H9 (cell line): Measurements from ENCODE around the gene AMOTL1. TPM values are rescaled to one million over a fixed set of nuclear protein-coding genes. Genes with fewer than 3 reads are reported as not detected.

Experiments
- DNase-seq: peaks from one replicate; pipeline ENCODE4 v3.0.0-alpha.2; 2017
- H2AFZ ChIP-seq: one replicate; pipeline ENCODE4 v1.6.1; 2013; ENCODE audit warnings: mild to moderate bottlenecking, low read length, control low read depth, moderate library complexity
- H2AK5ac ChIP-seq: 2 replicates; pipeline ENCODE4 v1.6.1; 2013; ENCODE audit warnings: low read length, control low read depth, mixed read lengths; ENCODE audit not compliant: insufficient read length
- H2BK120ac ChIP-seq: one replicate; pipeline ENCODE4 v1.6.1; 2013; ENCODE audit warnings: low read depth, mild to moderate bottlenecking, low read length, control low read depth, inconsistent platforms; ENCODE audit not compliant: poor library complexity, severe bottlenecking
- H2BK12ac ChIP-seq: 2 replicates; pipeline ENCODE4 v1.6.1; 2013; ENCODE audit warnings: low read length, control low read depth, mixed read lengths, low read depth; ENCODE audit not compliant: insufficient read length
- H2BK15ac ChIP-seq: 2 replicates; pipeline ENCODE4 v1.6.1; 2013; ENCODE audit warnings: low read depth, low read length, control low read depth
- H2BK20ac ChIP-seq: one replicate; pipeline ENCODE4 v1.6.1; 2013; ENCODE audit warnings: low read depth, mild to moderate bottlenecking, low read length, control low read depth, inconsistent platforms; ENCODE audit not compliant: poor library complexity, severe bottlenecking
- H2BK5ac ChIP-seq: 2 replicates; pipeline ENCODE4 v1.6.1; 2013; ENCODE audit warnings: low read length, control low read depth, mixed read lengths; ENCODE audit not compliant: insufficient read length
- H3K14ac ChIP-seq: 2 replicates; pipeline ENCODE4 v1.6.1; 2013; ENCODE audit warnings: low read length, control low read depth; ENCODE audit not compliant: insufficient read depth
- H3K18ac ChIP-seq: 2 replicates; pipeline ENCODE4 v1.6.1; 2013; ENCODE audit warnings: low read depth, mild to moderate bottlenecking, mixed read lengths, low read length, control low read depth; ENCODE audit not compliant: insufficient read length
- H3K23ac ChIP-seq: 2 replicates; pipeline ENCODE4 v1.6.1; 2013; ENCODE audit warnings: low read length, control low read depth, mixed read lengths, low read depth; ENCODE audit not compliant: insufficient read length
- H3K23me2 ChIP-seq: 2 replicates; pipeline ENCODE4 v1.6.1; 2013; ENCODE audit warnings: low read depth, mild to moderate bottlenecking, mixed read lengths, low read length, control low read depth; ENCODE audit not compliant: insufficient read length, poor library complexity, severe bottlenecking
- H3K27ac ChIP-seq: 2 replicates; pipeline ENCODE4 v1.5.1; 2013; ENCODE audit warnings: low read length, control low read depth, mixed read lengths, low read depth; ENCODE audit not compliant: insufficient read length
- H3K27me3 ChIP-seq: 2 replicates; pipeline ENCODE4 v1.6.1; 2013; ENCODE audit warnings: low read length, control low read depth, inconsistent platforms; ENCODE audit not compliant: insufficient read depth
- H3K4ac ChIP-seq: 2 replicates; pipeline ENCODE4 v1.6.1; 2013; ENCODE audit warnings: low read depth, mild to moderate bottlenecking, control low read depth, inconsistent platforms, low read length, moderate library complexity
- H3K4me1 ChIP-seq: 2 replicates; pipeline ENCODE4 v1.6.1; 2013; ENCODE audit warnings: low read length, control low read depth, inconsistent platforms; ENCODE audit not compliant: insufficient read depth
- H3K4me2 ChIP-seq: 2 replicates; pipeline ENCODE4 v1.6.1; 2013; ENCODE audit warnings: low read length, control low read depth, mixed read lengths; ENCODE audit not compliant: insufficient read length, insufficient read depth
- H3K56ac ChIP-seq: 2 replicates; pipeline ENCODE4 v1.6.1; 2013; ENCODE audit warnings: low read depth, mild to moderate bottlenecking, mixed read lengths, low read length, control low read depth; ENCODE audit not compliant: insufficient read length
- H3K79me1 ChIP-seq: 2 replicates; pipeline ENCODE4 v1.6.1; 2013; ENCODE audit warnings: low read depth, mild to moderate bottlenecking, moderate library complexity, low read length, control low read depth, inconsistent platforms; ENCODE audit not compliant: insufficient read depth, poor library complexity, severe bottlenecking
- H3K79me2 ChIP-seq: 2 replicates; pipeline ENCODE4 v1.6.1; 2013; ENCODE audit warnings: low read length, control low read depth, inconsistent platforms; ENCODE audit not compliant: insufficient read depth
- H3K9ac ChIP-seq: 2 replicates; pipeline ENCODE4 v1.6.1; 2013; ENCODE audit warnings: low read length, control low read depth, mixed read lengths; ENCODE audit not compliant: insufficient read length; ENCODE audit errors: extremely low read depth
- H3K9me3 ChIP-seq: one replicate; pipeline ENCODE4 v1.6.1; 2013; ENCODE audit warnings: low read depth, low read length, inconsistent platforms; ENCODE audit not compliant: control insufficient read depth
- H3T11ph ChIP-seq: one replicate; pipeline ENCODE4 v1.6.1; 2013; ENCODE audit warnings: mild to moderate bottlenecking, low read length, control low read depth, inconsistent platforms
- H4K20me1 ChIP-seq: one replicate; pipeline ENCODE4 v1.6.1; 2013; ENCODE audit not compliant: control insufficient read depth, insufficient read length, insufficient read depth
- H4K5ac ChIP-seq: 2 replicates; pipeline ENCODE4 v1.6.1; 2013; ENCODE audit warnings: low read depth, mild to moderate bottlenecking, mixed read lengths, low read length, control low read depth; ENCODE audit not compliant: insufficient read length
- H4K8ac ChIP-seq: replicated peaks from 2 replicates; pipeline ENCODE4 v1.6.1; 2013; ENCODE audit warnings: low read length, control low read depth, mixed read lengths, low read depth; ENCODE audit not compliant: insufficient read length
- H4K91ac ChIP-seq: 2 replicates; pipeline ENCODE4 v1.6.1; 2013; ENCODE audit warnings: low read depth, mild to moderate bottlenecking, moderate library complexity, mixed read lengths, low read length, control low read depth; ENCODE audit not compliant: insufficient read length
- H3K27ac Mint-ChIP-seq, 3 experiments: 2 replicates in 2 of 3; 3 replicates in 1 of 3; pipeline ENCODE4 v1.8.0; 2020 to 2021; ENCODE audit warnings: mixed read lengths in 3 of 3, mild to moderate bottlenecking in 1 of 3, moderate library complexity in 1 of 3
- H3K27me3 Mint-ChIP-seq: 2 replicates; pipeline ENCODE4 v1.8.0; 2021; ENCODE audit warnings: low read depth, mild to moderate bottlenecking, moderate library complexity, mixed read lengths
- H3K36me3 Mint-ChIP-seq, 3 experiments: 2 replicates in 2 of 3; 3 replicates in 1 of 3; pipeline ENCODE4 v1.8.0; 2020 to 2021; ENCODE audit warnings: low read depth in 3 of 3, mixed read lengths in 3 of 3; ENCODE audit not compliant: insufficient read depth in 1 of 3
- H3K4me1 Mint-ChIP-seq, 2 experiments: 2 replicates each; pipeline ENCODE4 v1.8.0; 2020; ENCODE audit warnings: mixed read lengths in 2 of 2
- H3K4me3 Mint-ChIP-seq, 2 experiments: 2 replicates in 1 of 2; 3 replicates in 1 of 2; pipeline ENCODE4 v1.8.0; 2020 to 2021; ENCODE audit warnings: mild to moderate bottlenecking in 2 of 2, mixed read lengths in 2 of 2, moderate library complexity in 1 of 2
- H3K9me3 Mint-ChIP-seq, 2 experiments: 2 replicates in 1 of 2; 3 replicates in 1 of 2; pipeline ENCODE4 v1.8.0; 2020; ENCODE audit warnings: mild to moderate bottlenecking in 2 of 2, mixed read lengths in 2 of 2, moderate library complexity in 1 of 2
- WGBS: extraction: QIAGEN DNeasy Blood & Tissue Kit; methylation state at CpG from one replicate; pipeline ENCODE4 v1.1.7; 2013; ENCODE audit warnings: missing lambda C conversion rate, low lambda C conversion rate, mixed read lengths; ENCODE audit not compliant: insufficient read length; ENCODE audit errors: extremely low coverage; 5-methylcytosine and 5-hydroxymethylcytosine counted together
- total RNA-seq: library from RNA; stranded (reverse); gene quantifications from 2 replicates; pipeline ENCODE4 v1.2.1, GENCODE V29; 2021
- TF ChIP-seq, protein P1 (sequence below): fragments of 200-600 bp; sonication (generic); conservative IDR thresholded peaks from 3 replicates; pipeline ENCODE4 v1.8.0; 2021; ENCODE audit warnings: antibody characterized with exemption, mild to moderate bottlenecking

Gene AMOTL1
- total RNA-seq, 1 experiment from 2014 or later: 18.5 TPM

DNA sequence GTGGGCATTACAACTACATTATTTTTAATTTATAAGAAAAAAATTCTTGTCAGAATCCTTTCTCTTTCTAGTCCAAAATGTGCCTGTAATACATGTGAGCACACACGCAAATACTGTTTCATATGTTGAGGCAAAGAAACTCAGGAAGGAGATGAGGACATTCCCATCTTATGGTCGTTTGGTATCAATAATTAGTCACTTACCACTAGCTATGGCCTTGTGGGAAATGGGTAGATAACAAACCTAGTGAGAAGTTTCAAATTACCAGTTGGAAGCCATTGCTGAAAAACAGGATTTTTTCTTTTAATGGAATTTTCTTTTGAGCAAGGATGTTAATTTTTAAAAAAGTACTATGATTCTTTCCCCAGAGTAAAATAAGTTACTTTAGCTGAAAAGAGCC is 25.7 kb downstream of the AMOTL1 start:
- no peak overlapping the region for H3K23ac ChIP-seq
- peaks cover 9% of the 10 kb centered on the region; the same call in 1 of the 2 replicates for H3K79me2 ChIP-seq
- H3K27me3 ChIP-seq: no peaks in the 10 kb centered on the region
- H3K9me3 ChIP-seq: no peaks in the 10 kb centered on the region
- H3K27ac ChIP-seq: no peak overlapping the region
- no peak overlapping the region for H3T11ph ChIP-seq
- H3K56ac ChIP-seq: no peak overlapping the region
- H4K91ac ChIP-seq: no peak overlapping the region
- no peak overlapping the region for H3K9ac ChIP-seq
- no peak for DNase-seq
- H2BK15ac ChIP-seq: no peak overlapping the region
- H4K8ac ChIP-seq: no peak overlapping the region
- peaks cover 5 to 6% of the 10 kb centered on the region in 2 experiments; a peak in 3 of 4 replicates for H3K4me1 Mint-ChIP-seq
- no peaks in the 10 kb centered on the region for H3K23me2 ChIP-seq
- no peak overlapping the region for H3K14ac ChIP-seq
- H3K4me2 ChIP-seq: no peak overlapping the region
- no peak overlapping the region for H3K27ac Mint-ChIP-seq
- TF ChIP-seq, protein P1, sequence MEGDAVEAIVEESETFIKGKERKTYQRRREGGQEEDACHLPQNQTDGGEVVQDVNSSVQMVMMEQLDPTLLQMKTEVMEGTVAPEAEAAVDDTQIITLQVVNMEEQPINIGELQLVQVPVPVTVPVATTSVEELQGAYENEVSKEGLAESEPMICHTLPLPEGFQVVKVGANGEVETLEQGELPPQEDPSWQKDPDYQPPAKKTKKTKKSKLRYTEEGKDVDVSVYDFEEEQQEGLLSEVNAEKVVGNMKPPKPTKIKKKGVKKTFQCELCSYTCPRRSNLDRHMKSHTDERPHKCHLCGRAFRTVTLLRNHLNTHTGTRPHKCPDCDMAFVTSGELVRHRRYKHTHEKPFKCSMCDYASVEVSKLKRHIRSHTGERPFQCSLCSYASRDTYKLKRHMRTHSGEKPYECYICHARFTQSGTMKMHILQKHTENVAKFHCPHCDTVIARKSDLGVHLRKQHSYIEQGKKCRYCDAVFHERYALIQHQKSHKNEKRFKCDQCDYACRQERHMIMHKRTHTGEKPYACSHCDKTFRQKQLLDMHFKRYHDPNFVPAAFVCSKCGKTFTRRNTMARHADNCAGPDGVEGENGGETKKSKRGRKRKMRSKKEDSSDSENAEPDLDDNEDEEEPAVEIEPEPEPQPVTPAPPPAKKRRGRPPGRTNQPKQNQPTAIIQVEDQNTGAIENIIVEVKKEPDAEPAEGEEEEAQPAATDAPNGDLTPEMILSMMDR: no peak
- no peak overlapping the region for H4K5ac ChIP-seq
- no peaks in the 10 kb centered on the region for H3K9me3 Mint-ChIP-seq
- no peak overlapping the region for H2AK5ac ChIP-seq
- peaks cover 6% of the 10 kb centered on the region for H3K79me1 ChIP-seq
- H3K18ac ChIP-seq: no peak overlapping the region
- H2BK120ac ChIP-seq: no peak overlapping the region
- no CpG with 5 or more reads among the region's 2 CpGs for WGBS
- no peak overlapping the region for H2BK5ac ChIP-seq
- H4K20me1 ChIP-seq: no peaks in the 10 kb centered on the region
- H3K27me3 Mint-ChIP-seq: no peaks in the 10 kb centered on the region
- H3K4ac ChIP-seq: no peak overlapping the region
- H2BK20ac ChIP-seq: no peak overlapping the region
- H3K4me1 ChIP-seq: no peaks in the 10 kb centered on the region
- no peak overlapping the region for H2AFZ ChIP-seq
- no peak overlapping the region for H2BK12ac ChIP-seq
- H3K36me3 Mint-ChIP-seq: peaks cover 0 to 2% (median 0%) of the 10 kb centered on the region in 3 experiments; a peak in 2 of 7 replicates
- no peak overlapping the region for H3K4me3 Mint-ChIP-seq
